NCI-H1105 treated with DMSO at 0.1 percent for 48 hours (cell line): ENCODE data around the gene OTOF.

Experiments
- DNase-seq: peaks from one replicate; lab custom pipeline; 2025; lab: John Stamatoyannopoulos, UW

OTOF gene

GRCh38 chr2:26449278-26450030 lies 28.5 kb downstream of the OTOF start:
- no peak for DNase-seq

DNA sequence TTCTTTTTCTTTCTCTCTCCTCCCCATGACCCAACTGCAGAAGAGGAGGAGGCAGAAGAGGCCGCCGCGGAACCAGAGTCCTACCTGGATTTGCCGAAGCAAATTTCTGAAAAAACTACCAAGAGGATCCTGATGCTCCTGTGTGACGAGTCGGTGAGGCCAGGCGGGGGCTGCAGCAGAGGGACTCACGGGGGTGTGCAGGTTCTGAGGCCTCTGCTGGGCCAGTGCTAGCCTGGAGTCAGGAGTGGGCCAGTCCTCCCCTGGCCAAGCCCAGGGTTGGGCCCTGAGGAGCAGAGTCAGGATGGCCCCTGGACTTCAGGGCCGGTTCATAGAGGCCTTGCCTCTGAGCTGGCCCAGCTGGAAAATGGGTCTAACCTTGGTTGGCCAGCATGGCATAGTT lies 29.3 kb downstream of the OTOF start:
- no peak for DNase-seq

DNA sequence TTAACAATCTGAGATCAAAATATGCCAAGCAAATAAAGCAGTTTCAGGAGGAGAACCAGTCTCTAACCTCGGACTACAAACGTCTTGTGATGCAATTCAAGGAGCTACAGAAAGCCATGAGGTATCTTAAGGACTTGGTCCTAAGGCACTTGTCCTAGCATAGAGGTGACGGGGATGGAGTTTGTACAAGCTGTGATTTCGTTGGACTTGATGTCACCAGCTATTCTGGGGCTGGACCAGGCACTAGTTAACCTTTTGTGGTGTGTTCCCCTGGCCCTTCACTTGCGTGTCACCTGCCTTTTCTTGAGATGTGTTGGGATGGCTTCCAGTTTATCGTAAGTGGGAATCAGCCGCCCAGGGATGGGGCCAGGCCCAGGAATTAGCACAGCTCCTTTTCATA lies 33.7 kb downstream of the OTOF start:
- no peak for DNase-seq

DNA sequence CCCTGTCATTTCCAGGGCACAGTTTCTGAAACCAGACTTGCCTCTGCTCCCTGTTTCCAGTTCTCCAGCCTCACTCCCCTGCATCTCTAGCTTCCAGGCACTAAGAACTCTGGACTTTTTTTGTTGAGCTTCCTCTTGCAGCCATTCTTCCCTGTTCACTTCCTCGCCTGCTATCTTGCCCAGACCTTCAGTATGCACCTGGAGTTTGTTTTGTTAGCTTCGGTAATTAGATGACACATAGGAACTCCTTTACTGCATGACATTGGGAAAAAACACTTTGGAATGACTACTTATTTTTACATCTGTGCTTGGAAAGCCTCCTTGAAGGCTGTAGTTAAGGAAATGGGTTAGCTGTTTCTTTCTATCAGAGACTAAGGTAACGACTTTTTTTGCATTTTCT lies 35.2 kb downstream of the OTOF start:
- no peak for DNase-seq

DNA sequence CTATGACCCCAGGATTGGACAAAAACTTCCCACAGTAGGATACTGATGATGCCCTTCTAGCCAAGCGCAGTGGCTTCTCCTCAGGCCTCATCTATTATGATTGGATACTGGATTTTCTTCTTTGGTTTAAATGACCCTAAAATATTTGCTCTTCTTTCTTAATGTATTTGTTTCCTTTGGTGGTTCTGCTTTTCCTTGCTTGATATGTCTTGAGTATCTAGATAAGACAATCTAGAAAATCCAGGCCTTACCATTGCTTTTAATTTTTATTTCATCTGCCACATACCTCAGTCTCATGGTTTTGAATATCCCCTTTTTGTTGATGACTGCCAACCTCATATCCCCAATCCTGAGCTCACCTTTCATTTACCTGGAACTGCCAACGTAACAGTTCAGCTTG lies 35.6 kb downstream of the OTOF start:
- no peak for DNase-seq

- no peak for DNase-seq
Observed at GRCh38 chr2:26438926-26439325, 39.0 kb downstream of the OTOF start.

DNA sequence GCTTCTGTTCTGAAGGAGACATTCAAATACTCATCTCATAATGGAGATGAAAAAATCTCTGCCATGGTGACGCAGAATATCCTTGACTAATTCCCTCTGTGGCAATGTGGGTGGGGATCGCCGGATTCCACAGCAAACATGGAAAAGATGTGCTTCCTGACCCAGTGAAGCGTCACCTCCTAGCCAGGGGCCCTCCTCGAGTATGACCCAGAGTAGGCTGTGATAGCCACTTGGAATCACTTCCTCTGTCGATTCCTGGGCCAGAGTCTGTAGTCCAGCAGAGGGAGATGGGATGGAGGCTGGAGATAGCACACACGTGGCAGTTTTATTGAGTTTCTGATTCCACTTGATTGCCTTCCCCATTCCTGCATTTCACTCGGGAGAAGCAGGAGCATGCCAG lies 39.4 kb downstream of the OTOF start:
- no peak for DNase-seq

DNA sequence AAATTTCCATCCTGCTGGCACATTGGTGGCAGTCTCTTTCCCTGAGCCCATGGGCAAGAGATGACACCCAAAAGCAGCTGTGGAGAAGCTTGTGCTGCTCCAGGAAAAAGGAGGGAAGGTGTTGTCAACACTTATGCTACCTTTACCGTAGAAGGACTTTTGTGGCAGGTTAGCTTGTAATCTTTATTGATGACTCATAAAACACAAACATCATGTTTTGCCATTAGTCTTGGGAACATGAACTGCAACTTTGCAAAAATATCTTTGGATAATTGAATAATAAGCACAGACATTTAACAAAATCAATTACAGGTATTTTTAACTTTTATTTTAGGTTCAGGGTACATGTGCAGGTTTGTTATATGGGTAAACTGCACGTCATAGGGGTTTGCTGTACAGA lies 42.8 kb downstream of the OTOF start:
- no peak for DNase-seq

GRCh38 chr2:26432859-26433258 lies 45.1 kb downstream of the OTOF start:
- no peak for DNase-seq

GRCh38 chr2:26432363-26432762 lies 45.6 kb downstream of the OTOF start:
- DNase-seq: no peak

- no peak for DNase-seq
Observed at GRCh38 chr2:26430826-26431225, 47.1 kb downstream of the OTOF start.

GRCh38 chr2:26429779-26430578 lies 47.9 kb downstream of the OTOF start:
- peak; percentile 89 for DNase-seq

DNA sequence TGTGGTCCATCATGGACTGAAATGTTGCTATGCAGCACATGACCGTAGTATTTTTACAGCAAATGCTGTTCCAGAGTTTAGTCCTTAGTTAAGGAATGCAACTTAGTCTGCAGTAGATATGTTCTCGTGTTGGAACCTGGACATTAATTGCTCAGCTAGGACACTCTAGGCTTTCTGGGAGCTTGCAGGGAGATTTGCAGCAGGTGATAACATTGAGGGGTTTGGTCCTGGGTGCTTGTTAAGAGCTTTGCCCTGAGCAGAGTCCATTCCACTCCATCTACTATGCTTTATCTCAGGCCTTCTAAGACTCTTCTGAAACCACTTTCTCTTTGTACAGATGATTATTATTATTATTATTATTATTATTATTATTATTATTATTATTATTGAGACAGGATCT lies 49.1 kb downstream of the OTOF start:
- DNase-seq: no peak

DNA sequence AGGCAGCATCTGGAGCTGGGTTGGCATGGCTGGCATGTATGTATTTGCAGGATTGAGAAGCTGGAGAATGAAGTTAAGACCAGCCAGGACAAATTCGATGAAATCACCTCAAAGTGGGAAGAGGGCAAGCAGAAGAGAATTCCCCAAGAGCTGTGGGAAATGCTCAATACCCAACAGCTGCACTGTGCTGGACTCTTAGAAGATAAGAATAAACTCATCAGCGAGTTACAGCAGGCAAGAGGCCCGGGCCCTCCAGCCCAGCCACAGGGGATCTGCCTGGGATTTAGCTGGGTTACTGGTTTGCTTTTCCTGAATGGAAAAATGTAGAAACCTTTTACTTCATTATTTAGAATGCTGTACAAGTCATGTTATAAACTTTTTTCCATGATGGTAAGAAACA lies 53.7 kb downstream of the OTOF start:
- DNase-seq: no peak

GRCh38 chr2:26423750-26424149 lies 54.2 kb downstream of the OTOF start:
- no peak for DNase-seq

DNA sequence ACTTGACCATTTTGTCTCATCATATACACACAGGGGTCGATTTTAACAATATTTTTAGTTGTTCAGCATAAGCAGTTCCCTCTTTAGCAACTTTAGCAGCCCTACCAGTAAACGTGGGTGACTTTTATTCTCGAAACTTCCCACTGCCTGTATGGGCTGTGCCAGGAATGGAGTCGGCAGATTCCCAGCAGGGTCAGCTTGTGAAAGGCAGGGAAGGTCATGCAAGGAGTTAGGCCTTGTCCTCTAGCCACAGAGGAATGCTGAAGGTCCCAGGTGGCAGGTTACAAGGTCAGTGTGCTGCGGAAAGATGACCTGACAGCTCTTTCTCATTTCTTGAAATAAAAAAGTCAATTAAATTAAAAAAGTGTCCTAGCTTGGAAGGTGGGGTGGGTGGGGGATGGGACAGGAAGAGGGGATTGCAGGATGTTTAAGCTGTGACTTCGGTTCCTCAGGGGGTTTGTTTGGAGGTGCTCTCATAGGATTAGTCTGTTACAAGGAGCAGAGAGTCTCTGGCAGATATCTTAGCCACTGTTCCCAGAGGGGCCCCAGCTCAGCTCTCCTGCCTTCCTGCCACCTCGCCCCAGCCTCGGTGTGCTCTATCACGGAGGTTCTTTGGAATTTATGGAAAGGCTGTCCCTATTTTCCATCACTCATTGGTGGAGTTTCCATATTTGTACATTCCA lies 54.8 kb downstream of the OTOF start:
- no peak for DNase-seq

DNA sequence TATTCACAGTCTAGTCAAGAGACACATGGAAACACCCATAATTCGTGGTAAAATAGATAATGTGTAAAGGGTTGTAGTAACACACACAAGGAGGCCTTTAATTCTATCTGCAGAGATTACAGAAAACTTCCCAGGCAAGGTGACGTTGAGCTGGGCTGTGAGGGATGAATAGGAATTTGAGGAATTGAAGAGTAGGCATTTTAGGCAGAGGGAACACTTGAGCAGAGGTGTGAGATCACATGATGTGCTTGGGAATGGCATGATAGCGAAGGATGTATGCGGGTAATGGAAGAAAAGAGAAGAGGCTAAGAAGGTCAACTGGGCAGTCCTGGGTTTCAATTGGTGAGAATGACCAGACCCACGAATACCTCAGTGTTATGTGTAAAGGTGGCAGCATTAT lies 56.0 kb downstream of the OTOF start:
- DNase-seq: no peak

DNA sequence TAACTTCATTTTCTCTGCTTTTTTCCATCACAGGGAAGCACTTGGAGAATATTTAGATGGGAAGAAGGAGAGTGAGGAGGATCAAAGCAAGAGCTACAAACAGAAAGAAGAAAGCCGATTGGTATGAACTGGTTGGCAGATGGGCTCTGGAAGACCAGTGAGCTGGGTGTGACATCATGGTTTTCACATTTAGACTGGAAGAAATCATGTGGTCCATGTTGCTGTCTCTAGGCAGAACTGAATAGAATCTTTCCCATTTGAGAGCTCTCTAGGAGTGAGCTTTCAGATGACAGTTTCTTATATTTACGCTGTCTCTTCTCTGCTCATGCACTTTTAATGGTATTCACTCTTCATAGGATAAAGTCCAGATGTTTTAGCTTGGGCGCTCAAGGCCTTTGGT lies 63.6 kb downstream of the OTOF start:
- no peak for DNase-seq

GRCh38 chr2:26412091-26412673 lies 65.7 kb downstream of the OTOF start:
- no peak for DNase-seq

GRCh38 chr2:26411419-26411818 lies 66.5 kb downstream of the OTOF start:
- no peak for DNase-seq

DNA sequence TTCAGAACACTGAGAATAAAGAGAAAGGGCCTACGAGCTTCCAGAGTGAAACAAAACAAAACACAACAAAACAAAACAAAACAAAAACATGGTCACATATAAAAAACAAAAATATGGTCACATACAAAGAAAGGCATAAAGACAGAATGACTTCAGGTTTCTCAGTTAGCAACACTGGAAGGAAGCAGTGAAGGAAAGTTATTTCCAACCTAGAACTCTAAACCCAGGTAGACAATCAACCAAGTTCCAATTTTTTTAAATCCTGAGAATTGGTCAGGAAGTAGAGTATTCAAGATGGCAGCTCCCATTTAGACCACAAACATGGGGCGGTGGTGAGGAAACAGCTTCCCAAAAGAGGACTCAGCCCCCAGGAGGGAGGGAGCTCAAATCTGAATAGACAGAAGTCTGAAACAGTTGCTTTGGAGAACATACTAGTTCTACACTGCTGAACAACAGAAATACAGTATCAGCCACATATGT lies 67.1 kb downstream of the OTOF start:
- DNase-seq: no peak

- DNase-seq: no peak
Observed at GRCh38 chr2:26409785-26410184, 68.1 kb downstream of the OTOF start.

DNA sequence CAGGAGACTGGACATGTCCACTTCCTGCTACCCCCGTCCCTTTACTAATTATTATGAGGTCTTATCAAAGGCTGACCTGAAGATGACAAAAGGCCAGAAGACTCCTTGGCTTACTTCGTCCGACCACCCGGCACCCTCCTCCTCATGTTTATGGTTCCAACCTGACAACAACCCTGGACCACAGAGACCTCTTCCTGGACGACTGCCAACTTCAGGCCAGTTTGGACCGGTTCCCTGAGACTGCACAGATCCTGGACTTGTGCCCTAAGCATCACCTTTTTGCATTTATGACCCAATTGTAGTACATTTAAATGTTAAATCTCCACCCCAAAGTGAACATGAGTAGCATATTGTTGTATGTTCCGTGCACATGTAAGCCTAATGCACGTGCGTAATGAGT lies 70.4 kb downstream of the OTOF start:
- no peak for DNase-seq
